Endometrial microvascular endothelial cells (primary cell): ENCODE measurements around the gene CCDC107. TPM values are rescaled to one million over a fixed set of nuclear protein-coding genes. Genes with fewer than 3 reads are reported as not detected.
"Not testable (repeated sequence)": the region's sequence is repeated elsewhere in the genome, so short reads cannot be mapped to it uniquely, and the experiment has no call there.

ENCODE experiments used
- in situ Hi-C: cut with HindIII; loops from 2 replicates; pipeline ENCODE4 v1.10.0; 2017; ENCODE audit warnings: low sequenced_read_pairs, low pct_unique_long_range_greater_than_20kb; ENCODE audit errors: inconsistent ontology term
- total RNA-seq: library from RNA; depleted of rRNA; stranded (reverse); fragments of >200 nt; gene quantifications from one replicate; pipeline ENCODE4 v1.2.3, GENCODE V29; 2015; ENCODE audit errors: inconsistent ontology term

The CCDC107 gene
- total RNA-seq, 1 donor from 2014 or later = 5.0 TPM

DNA sequence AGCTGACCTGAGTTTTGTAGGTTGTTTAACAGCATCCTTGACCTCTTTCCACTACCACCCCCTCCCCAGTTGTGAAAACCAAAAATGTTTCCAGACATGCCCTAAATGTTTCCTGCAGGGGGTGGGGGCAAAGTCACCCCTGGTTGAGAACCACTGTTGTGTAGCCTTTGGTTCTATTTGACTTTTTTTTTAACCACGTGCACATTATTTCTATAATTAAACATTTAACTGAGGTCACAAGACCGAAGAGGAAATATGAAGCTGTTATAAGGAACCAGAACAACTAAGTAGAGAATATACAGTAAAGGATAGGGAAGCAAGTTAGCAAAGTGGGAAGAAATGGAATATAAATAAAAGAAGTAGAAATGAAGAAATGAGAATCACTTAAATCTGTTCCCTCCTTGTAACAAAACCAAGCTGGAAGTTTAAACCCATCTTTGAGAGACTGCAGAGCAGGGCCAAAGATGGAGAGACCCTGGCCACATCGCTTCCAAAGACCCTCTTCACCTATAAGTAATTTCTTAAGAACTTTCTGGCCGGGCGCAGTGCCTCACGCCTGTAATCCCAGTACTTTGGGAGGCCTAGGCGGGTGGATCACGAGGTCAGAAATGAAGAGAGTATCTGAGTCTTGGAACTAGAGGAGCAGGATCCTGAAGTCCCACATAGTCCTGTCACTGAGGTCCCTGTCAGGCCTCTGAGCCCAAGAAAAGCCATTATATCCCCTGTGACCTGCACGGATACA lies 21.8 kb upstream of the CCDC107 start:
- in situ Hi-C loops = no loop called here

- in situ Hi-C loops = not testable (repeated sequence)
Measured at GRCh38 chr9:35636877-35637246, 21.2 kb upstream of the CCDC107 start.

GRCh38 chr9:35637427-35637955 lies 20.6 kb upstream of the CCDC107 start:
- in situ Hi-C loops = not testable (repeated sequence)

DNA sequence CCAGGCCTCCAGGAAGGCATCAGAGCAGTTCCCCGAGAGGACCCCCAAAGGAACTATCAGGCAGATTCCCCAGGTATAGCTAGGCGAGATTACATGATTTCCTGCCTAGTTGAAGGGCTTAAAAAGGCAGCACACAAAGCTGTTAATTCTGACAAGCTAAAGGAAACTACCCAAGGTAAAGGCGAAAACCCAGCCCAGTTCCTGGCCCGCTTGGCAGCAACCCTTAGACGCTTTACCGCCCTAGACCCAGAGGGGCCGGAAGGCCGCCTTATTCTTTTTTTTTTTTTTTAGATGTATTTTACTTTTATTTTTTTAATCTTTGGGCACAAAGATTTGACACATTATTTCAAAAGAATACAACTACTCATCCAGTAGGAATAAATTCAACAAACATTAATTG lies 19.3 kb upstream of the CCDC107 start:
- in situ Hi-C loops = not testable (repeated sequence)

DNA sequence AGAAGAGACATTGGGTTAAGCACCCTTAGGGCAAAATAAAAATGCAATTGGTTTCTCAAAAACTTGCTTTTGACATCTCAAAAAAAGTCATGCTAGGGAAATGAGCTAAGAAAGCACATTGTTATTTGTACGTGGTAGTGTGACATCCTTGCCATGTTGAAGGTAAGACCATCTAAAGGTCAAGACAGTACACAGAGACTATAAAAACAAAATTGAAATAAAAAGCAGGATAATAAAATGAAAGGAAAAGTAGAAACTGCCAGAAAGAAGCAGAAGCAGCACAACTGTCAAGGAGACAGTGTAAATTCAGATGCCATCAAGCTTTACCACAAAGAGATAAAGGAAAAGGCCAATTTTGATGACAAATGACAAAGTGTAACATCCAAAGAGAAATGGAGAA lies 18.9 kb upstream of the CCDC107 start:
- in situ Hi-C loops = not testable (repeated sequence)

- in situ Hi-C loops = no loop called here
Measured at GRCh38 chr9:35639631-35640030, 18.5 kb upstream of the CCDC107 start.

GRCh38 chr9:35640431-35640830 lies 17.7 kb upstream of the CCDC107 start:
- in situ Hi-C loops = not testable (repeated sequence)

DNA sequence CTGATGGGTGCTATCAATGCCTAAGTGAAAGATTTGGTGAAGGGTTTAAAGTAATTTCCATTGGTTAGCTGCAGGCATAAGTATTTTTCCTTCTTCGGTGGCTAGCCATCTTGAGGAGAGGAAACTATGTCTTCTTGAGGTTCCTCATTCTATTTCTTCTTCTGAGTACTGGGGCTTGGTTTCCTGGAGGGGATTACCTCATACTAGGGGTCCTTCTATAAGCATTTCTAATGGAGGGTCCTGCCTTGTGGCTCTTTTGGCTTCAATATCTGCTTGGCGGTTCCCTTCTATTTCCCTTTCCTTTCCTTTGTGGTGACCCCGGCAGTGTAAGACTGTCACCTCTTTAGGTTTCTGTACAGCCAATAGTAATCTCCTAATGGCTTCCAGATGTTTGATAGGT lies 16.6 kb upstream of the CCDC107 start:
- in situ Hi-C loops = not testable (repeated sequence)

GRCh38 chr9:35643046-35643445 lies 15.0 kb upstream of the CCDC107 start:
- in situ Hi-C loops = no loop called here

DNA sequence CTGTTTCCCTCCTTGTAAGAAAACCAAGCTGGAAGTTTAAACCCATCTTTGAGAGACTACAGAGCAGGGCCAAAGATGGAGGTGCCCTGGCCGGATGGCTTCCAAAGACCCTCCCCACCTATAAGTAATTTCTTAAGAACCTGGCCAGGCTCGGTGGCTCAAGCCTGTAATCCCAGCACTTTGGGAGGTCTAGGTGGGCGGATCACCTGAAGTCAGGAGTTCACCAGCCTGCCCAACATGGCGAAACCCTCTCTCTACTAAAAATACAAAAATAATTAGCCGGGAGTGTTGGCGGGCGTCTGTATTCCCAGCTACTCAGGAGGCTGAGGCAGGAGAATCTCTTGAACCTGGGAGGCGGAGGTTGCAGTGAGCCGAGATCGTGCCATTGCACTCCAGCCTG lies 12.4 kb upstream of the CCDC107 start:
- in situ Hi-C loops = not testable (repeated sequence)

- in situ Hi-C loops = no loop called here
Measured at GRCh38 chr9:35646153-35646532, 11.9 kb upstream of the CCDC107 start.

GRCh38 chr9:35646533-35647265 lies 11.4 kb upstream of the CCDC107 start:
- in situ Hi-C loops = no loop called here

- in situ Hi-C loops = no loop called here
Measured at GRCh38 chr9:35649431-35650340, 8.4 kb upstream of the CCDC107 start.

DNA sequence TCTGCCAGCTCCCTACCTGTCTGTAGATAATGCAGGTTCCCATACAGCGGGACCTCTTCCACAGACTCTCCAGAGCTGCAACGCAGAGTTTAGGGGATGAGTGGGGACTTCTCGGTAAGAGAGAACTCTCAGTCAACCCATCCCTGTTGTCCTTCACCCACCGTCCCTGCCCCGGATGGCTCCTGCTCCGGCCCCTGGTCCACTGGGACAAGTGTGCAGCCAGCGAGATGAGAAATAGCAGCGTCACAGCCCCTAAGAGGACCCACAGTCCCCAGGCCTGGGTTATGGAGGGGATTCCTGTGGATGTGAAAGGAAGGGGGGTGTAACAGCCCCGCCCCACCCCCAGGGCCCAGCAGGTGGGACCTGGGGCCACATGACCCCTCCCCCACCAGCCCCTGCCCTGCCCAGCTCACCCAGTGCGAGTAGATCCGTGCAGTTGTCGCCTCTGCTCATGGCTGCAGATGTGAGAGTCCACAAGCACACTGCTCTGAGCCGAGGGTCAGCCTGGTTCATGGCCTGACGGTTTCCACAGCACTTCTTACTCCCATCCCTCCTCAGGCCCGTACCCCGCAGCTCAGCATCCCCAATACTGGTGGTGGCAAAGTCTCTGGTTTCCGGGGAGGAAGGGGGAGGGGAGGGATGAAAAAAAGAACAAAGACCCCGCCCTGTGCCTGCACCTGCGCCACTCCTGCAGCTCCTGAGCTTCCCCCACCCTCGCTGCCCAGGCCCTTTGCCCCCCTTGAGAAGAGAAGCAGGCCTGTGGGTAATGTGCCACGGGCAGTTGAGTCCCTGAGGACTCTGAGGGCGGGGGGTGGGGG lies 7.5 kb upstream of the CCDC107 start, which contains the start of gene SIT1:
Gene SIT1 (minus strand): TSS at position 591 of the 818 bp plus-strand sequence. CDS start 78 bp downstream, at position 513.
- in situ Hi-C loops = no loop called here

DNA sequence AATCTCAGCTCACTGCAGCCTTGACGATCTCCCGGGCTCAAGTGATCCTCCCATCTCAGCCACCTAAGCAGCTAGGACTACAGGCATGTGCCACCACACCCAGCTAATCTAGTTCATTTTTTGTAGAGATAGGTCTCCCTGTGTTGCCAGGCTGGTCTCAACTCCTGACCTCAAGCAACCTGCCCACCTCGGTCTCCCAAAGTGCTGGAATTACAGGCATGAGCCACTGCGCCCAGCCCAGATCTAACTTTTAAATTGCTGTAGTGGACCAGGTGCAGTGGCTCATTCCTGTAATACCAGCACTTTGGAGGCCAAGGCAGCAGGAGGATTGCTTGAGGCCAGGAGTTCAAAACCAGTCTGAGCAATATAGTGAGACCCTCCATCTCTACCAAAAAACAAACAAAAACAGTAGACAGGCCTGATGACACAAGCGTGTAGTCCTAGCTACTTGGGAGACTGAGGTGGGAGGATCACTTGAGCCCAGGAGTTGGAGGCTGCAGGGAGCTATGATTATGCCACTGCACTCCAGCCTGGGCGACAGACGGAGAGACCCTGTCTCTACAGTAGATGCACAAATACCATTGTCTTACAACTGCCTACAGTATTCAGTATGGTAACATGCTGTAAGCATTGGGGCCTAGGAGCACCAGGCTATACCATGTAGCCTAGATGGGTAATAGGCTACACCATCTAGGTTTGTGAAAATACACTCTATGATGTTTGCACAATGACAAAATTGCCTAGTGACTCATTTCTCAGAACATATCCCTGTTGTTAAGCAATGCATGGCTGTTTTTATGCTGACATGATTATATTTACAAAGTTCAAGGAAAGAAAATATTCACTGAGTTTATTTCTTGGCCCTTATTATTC lies 5.9 kb upstream of the CCDC107 start:
- in situ Hi-C loops = no loop called here

GRCh38 chr9:35652829-35653209 lies 5.3 kb upstream of the CCDC107 start:
- in situ Hi-C loops = no loop called here

GRCh38 chr9:35653611-35654010 lies 4.5 kb upstream of the CCDC107 start:
- in situ Hi-C loops = no loop called here
